ENCODE results near the gene ZCCHC17. TPM values are rescaled to one million over a fixed set of nuclear protein-coding genes. Genes with fewer than 3 reads are reported as not detected.

The ZCCHC17 gene
- total RNA-seq, 1 experiment from 2014 or later: 29.3 TPM

- no TSS peak for BruUV-seq (replicated peaks)
These were observed 92.8 kb downstream of the ZCCHC17 start for GRCh38 chr1:31389616-31390015.

GRCh38 chr1:31390071-31390470 lies 93.2 kb downstream of the ZCCHC17 start:
- Mint-ChIP-seq H3K27me3 (ENCODE audit: insufficient read depth, unreplicated experiment) (no peaks in the 10 kb centered on the region), H3K9me3 (ENCODE audit: unreplicated experiment) (no peaks in the 10 kb centered on the region), H3K4me1 (ENCODE audit: insufficient read depth, unreplicated experiment) (no peaks in the 10 kb centered on the region), H3K27ac (ENCODE audit: low read depth, unreplicated experiment) (no peak overlapping the region), H3K36me3 (ENCODE audit: insufficient read depth, unreplicated experiment) (no peaks in the 10 kb centered on the region), H3K4me3 (ENCODE audit: unreplicated experiment) (no peak overlapping the region)
- CTCF ChIA-PET: interaction anchor here (0.6 to 3.3 kb wide), 4 partner anchors 10 to 173 kb away, joined by 3 to 25 read pairs (median 12); no protein-coding TSS in a partner anchor
- no peak for TF ChIP-seq CTCF (IDR thresholded peaks at IDR 0.05; ENCODE audit: unreplicated experiment)
- DNase-seq (ENCODE audit: unreplicated experiment): no peak
- POLR2A ChIA-PET: no interaction called here
- BruUV-seq (replicated peaks): no TSS peak
- intact Hi-C loops (cut with micrococcal nuclease): no loop called here

More at GRCh38 chr1:31389616-31390015, 92.8 kb downstream of the ZCCHC17 start:
- no peak for DNase-seq (ENCODE audit: unreplicated experiment)
- ChIA-PET CTCF (interaction anchor here (0.6 to 3.3 kb wide), 4 partner anchors 10 to 159 kb away, joined by 4 to 25 read pairs (median 12); no protein-coding TSS in a partner anchor), POLR2A (no interaction called here)
- no peaks in the 10 kb centered on the region for H3K4me1 Mint-ChIP-seq (ENCODE audit: insufficient read depth, unreplicated experiment)
- intact Hi-C loops (cut with micrococcal nuclease): no loop called here
- TF ChIP-seq CTCF (IDR thresholded peaks at IDR 0.05; ENCODE audit: unreplicated experiment): no peak
- no peak overlapping the region for H3K27ac Mint-ChIP-seq (ENCODE audit: low read depth, unreplicated experiment)
- no peaks in the 10 kb centered on the region for H3K27me3 Mint-ChIP-seq (ENCODE audit: insufficient read depth, unreplicated experiment)
- H3K4me3 Mint-ChIP-seq (ENCODE audit: unreplicated experiment): no peak overlapping the region
- H3K9me3 Mint-ChIP-seq (ENCODE audit: unreplicated experiment): no peaks in the 10 kb centered on the region
- H3K36me3 Mint-ChIP-seq (ENCODE audit: insufficient read depth, unreplicated experiment): no peaks in the 10 kb centered on the region

- ChIA-PET CTCF (interaction anchor here (1.4 to 9.7 kb wide), 7 partner anchors 13 to 396 kb away, joined by 4 to 238 read pairs (median 21); partner anchors contain the start of gene SERINC2), POLR2A (interaction anchor here (0.6 to 2.8 kb wide), 2 partner anchors 16 to 156 kb away, joined by 3 to 33 read pairs; no protein-coding TSS in a partner anchor)
- DNase-seq (ENCODE audit: unreplicated experiment): no peak
- H3K4me3 Mint-ChIP-seq (ENCODE audit: unreplicated experiment): no peak overlapping the region
- no TSS peak for BruUV-seq (replicated peaks)
- no peaks in the 10 kb centered on the region for H3K36me3 Mint-ChIP-seq (ENCODE audit: insufficient read depth, unreplicated experiment)
- intact Hi-C loops (cut with micrococcal nuclease): no loop called here
- H3K9me3 Mint-ChIP-seq (ENCODE audit: unreplicated experiment): no peaks in the 10 kb centered on the region
- no peak for TF ChIP-seq CTCF (IDR thresholded peaks at IDR 0.05; ENCODE audit: unreplicated experiment)
- peaks cover 19% of the 10 kb centered on the region for H3K4me1 Mint-ChIP-seq (ENCODE audit: insufficient read depth, unreplicated experiment)
- no peaks in the 10 kb centered on the region for H3K27me3 Mint-ChIP-seq (ENCODE audit: insufficient read depth, unreplicated experiment)
- no peak overlapping the region for H3K27ac Mint-ChIP-seq (ENCODE audit: low read depth, unreplicated experiment)
These were observed 96.6 kb downstream of the ZCCHC17 start for GRCh38 chr1:31393463-31393862.

GRCh38 chr1:31394584-31395193 lies 97.9 kb downstream of the ZCCHC17 start:
- H3K9me3 Mint-ChIP-seq (ENCODE audit: unreplicated experiment): no peaks in the 10 kb centered on the region
- CTCF ChIA-PET: interaction anchor here (0.6 to 9.7 kb wide), 28 partner anchors 9 to 394 kb away, joined by 3 to 238 read pairs (median 4); partner anchors contain the start of gene SERINC2
- BruUV-seq (replicated peaks): no TSS peak
- H3K27ac Mint-ChIP-seq (ENCODE audit: low read depth, unreplicated experiment): no peak overlapping the region
- DNase-seq (ENCODE audit: unreplicated experiment): peak; percentile 90
- H3K4me1 Mint-ChIP-seq (ENCODE audit: insufficient read depth, unreplicated experiment): peaks cover 19% of the 10 kb centered on the region
- TF ChIP-seq CTCF (IDR thresholded peaks at IDR 0.05; ENCODE audit: unreplicated experiment): peak; percentile 83
- no peaks in the 10 kb centered on the region for H3K36me3 Mint-ChIP-seq (ENCODE audit: insufficient read depth, unreplicated experiment)
- no peaks in the 10 kb centered on the region for H3K27me3 Mint-ChIP-seq (ENCODE audit: insufficient read depth, unreplicated experiment)
- intact Hi-C loops (cut with micrococcal nuclease): loop anchor here (1.0 to 2.0 kb wide), 4 partner anchors 28 to 394 kb away; no protein-coding TSS in a partner anchor
- peak overlapping the region; percentile 40 for H3K4me3 Mint-ChIP-seq (ENCODE audit: unreplicated experiment)
- POLR2A ChIA-PET: interaction anchor here (0.6 to 2.8 kb wide), 10 partner anchors 11 to 393 kb away, joined by 3 to 33 read pairs (median 6); partner anchors contain the start of genes SNRNP40 and ZCCHC17
